ENCODE measurements around the gene MECP2. TPM values are rescaled to one million over a fixed set of nuclear protein-coding genes. Genes with fewer than 3 reads are reported as not detected.

MECP2 gene
- total RNA-seq, 4 donors from 2014 or later = 65.1 to 87.8 (median 82.5) TPM

DNA sequence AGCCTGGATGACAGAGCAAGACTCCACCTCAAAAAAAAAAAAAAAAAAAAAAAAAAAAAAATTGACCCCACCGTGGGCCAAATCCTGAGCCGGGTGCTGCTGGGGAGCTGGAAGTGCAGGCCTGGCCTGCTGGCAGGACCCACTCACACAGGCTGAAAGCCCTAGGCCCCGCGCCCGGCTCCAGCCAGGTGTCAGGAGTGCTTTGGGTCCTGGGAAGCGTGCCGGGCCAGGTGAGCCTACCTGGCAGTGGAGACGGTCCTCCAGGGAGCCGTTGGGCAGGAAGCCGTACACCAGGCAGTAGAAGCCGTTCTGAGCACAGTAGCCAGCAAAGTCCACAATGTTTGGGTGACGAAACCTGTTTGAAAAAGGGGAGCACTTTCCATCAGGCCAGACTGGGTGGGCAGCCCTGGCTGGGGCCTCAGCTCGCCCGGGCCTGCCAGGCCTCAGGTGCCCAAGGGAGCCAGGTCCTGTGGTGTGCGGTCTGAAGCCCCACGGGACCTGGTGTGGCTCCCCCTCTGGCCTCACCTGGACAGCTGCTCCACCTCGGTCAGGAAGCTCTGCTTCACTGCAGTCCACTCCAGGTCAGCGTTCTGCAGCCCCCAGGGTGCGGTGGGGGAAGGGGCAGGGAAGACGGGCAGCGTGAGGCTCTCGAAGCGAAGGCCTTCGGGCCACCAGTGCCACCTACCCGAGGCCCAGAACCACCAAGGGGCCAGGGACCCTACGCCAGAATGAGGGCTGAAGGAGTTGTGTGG lies 79.6 kb downstream of the MECP2 start:
- Histone ChIP-seq H3K36me3 (peaks cover 0 to 33% of the 10 kb centered on the region in 2 donors), H3K9me3 (no peaks in the 10 kb centered on the region), H3K4me1 (peaks cover 0 to 36% (median 3%) of the 10 kb centered on the region in 3 donors), H3K4me3 (peak overlapping the region in 1 of 2 donors; percentile 67), H3K27ac (peak overlapping the region in 2 of 4 donors; percentile 85 to 91), H3K27me3 (no peaks in the 10 kb centered on the region)
- 80% methylated on average over 1 of the region's 26 CpGs; no CpG with 5 or more reads in 1 of the 2 donors for WGBS, 2 donors (ENCODE audit: low coverage in 1 of 2)
- no peak for ATAC-seq
- TF ChIP-seq, protein P1, sequence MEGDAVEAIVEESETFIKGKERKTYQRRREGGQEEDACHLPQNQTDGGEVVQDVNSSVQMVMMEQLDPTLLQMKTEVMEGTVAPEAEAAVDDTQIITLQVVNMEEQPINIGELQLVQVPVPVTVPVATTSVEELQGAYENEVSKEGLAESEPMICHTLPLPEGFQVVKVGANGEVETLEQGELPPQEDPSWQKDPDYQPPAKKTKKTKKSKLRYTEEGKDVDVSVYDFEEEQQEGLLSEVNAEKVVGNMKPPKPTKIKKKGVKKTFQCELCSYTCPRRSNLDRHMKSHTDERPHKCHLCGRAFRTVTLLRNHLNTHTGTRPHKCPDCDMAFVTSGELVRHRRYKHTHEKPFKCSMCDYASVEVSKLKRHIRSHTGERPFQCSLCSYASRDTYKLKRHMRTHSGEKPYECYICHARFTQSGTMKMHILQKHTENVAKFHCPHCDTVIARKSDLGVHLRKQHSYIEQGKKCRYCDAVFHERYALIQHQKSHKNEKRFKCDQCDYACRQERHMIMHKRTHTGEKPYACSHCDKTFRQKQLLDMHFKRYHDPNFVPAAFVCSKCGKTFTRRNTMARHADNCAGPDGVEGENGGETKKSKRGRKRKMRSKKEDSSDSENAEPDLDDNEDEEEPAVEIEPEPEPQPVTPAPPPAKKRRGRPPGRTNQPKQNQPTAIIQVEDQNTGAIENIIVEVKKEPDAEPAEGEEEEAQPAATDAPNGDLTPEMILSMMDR (IDR thresholded peaks at IDR 0.05) = no peak
- TF ChIP-seq POLR2AphosphoS5 (IDR thresholded peaks at IDR 0.05) (no peak), POLR2A (IDR thresholded peaks at IDR 0.05) (no peak), EP300 (IDR thresholded peaks at IDR 0.05) (no peak)

DNA sequence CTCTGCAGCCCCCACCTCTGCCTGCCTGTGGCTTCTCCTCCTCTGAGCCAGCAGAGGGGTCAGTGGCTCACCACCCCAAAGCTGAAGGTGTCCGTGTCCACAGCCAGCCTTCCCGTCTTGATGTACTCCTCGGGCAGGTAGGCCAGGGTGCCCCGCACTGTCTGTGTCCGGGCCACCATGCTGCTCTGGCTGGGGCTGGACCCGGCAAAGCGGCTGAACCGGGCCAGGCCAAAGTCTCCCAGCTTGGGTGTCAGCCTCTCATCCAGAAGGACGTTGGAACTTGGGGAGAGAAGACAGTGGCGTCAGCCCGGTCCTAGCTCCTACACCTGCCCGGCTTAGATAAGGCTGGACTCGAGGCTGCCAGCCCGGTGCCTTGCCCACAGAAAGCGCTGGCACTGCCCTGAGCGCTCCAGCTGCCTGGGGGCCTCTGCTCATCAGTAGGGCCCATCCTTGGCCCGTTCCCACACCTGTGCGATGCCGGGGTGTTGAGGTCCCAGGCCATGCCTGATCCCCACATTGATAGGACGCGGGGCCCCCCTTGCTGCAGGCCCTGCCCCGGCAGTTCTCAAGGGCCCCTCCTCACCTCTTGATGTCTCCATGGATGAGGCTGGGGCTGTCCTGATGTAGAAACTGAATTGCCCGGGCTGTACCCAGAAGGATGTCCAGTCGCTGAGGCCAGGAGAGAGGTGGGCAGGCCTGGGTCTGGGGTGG lies 81.0 kb downstream of the MECP2 start:
- 80% methylated on average over 2 of the region's 24 CpGs; no CpG with 5 or more reads in 1 of the 2 donors for WGBS, 2 donors (ENCODE audit: low coverage in 1 of 2)
- TF ChIP-seq EP300 (IDR thresholded peaks at IDR 0.05) (no peak), POLR2AphosphoS5 (IDR thresholded peaks at IDR 0.05) (no peak), POLR2A (IDR thresholded peaks at IDR 0.05) (no peak)
- TF ChIP-seq, protein P1 (IDR thresholded peaks at IDR 0.05) = no peak
- Histone ChIP-seq H3K9me3 (no peaks in the 10 kb centered on the region), H3K27ac (no peak overlapping the region), H3K4me1 (peaks cover 0 to 36% (median 3%) of the 10 kb centered on the region in 3 donors), H3K4me3 (no peak overlapping the region), H3K36me3 (peaks cover 0 to 34% of the 10 kb centered on the region in 2 donors), H3K27me3 (no peaks in the 10 kb centered on the region)
- no peak for ATAC-seq

- H3K4me3 ChIP-seq = no peak overlapping the region
- H3K36me3 ChIP-seq = peaks cover 0 to 40% of the 10 kb centered on the region in 2 donors
- no peaks in the 10 kb centered on the region for H3K27me3 ChIP-seq
- H3K4me1 ChIP-seq = peaks cover 0 to 29% (median 3%) of the 10 kb centered on the region in 3 donors
- no peak overlapping the region for H3K27ac ChIP-seq
- TF ChIP-seq POLR2AphosphoS5 (IDR thresholded peaks at IDR 0.05) (no peak), POLR2A (IDR thresholded peaks at IDR 0.05) (no peak), EP300 (IDR thresholded peaks at IDR 0.05) (no peak)
- TF ChIP-seq, protein P1 (IDR thresholded peaks at IDR 0.05) = no peak
- no peak for ATAC-seq
- WGBS, 2 donors (ENCODE audit: low coverage in 1 of 2) = 58% methylated on average over 3 of the region's 16 CpGs; no CpG with 5 or more reads in 1 of the 2 donors
- no peaks in the 10 kb centered on the region for H3K9me3 ChIP-seq
Measured at GRCh38 chrX:154015581-154016264, 81.8 kb downstream of the MECP2 start.

GRCh38 chrX:154014429-154015380 lies 82.8 kb downstream of the MECP2 start:
- Histone ChIP-seq H3K27ac (no peak overlapping the region), H3K9me3 (no peaks in the 10 kb centered on the region), H3K4me1 (peaks cover 0 to 22% (median 0%) of the 10 kb centered on the region in 3 donors), H3K27me3 (no peaks in the 10 kb centered on the region), H3K36me3 (peaks cover 0 to 42% of the 10 kb centered on the region in 2 donors), H3K4me3 (no peak overlapping the region)
- TF ChIP-seq POLR2AphosphoS5 (IDR thresholded peaks at IDR 0.05) (no peak), POLR2A (IDR thresholded peaks at IDR 0.05) (no peak)
- 80 to 90% methylated on average over 3 to 4 of the region's 24 CpGs for WGBS, 2 donors (ENCODE audit: low coverage in 1 of 2)
- ATAC-seq = no peak
